Mesenchymal stem cell (in vitro differentiated cells and primary cell): ENCODE measurements around the gene IFRD2.
A peak's percentile ranks its signal among the peaks of the same experiment; 100 is the strongest.

ENCODE experiments used
- DNase-seq: peaks from one replicate; pipeline ENCODE4 v3.0.0-alpha.2; 2013
- H2AFZ ChIP-seq: one replicate; pipeline ENCODE4 v1.6.1; 2013; ENCODE audit warnings: low read depth, mild to moderate bottlenecking, control low read depth, inconsistent platforms, low read length, moderate library complexity
- H2AK5ac ChIP-seq: 2 replicates; pipeline ENCODE4 v1.6.1; 2013; ENCODE audit warnings: low read length, moderate library complexity, mild to moderate bottlenecking, inconsistent platforms; ENCODE audit not compliant: severe bottlenecking
- H2BK120ac ChIP-seq: one replicate; pipeline ENCODE4 v1.6.1; 2013; ENCODE audit warnings: low read depth, mild to moderate bottlenecking, inconsistent platforms, low read length, moderate library complexity
- H2BK12ac ChIP-seq, 2 experiments: one replicate each; pipeline ENCODE4 v1.6.1; 2013; ENCODE audit warnings: inconsistent platforms in 2 of 2, low read length in 2 of 2, mild to moderate bottlenecking in 2 of 2, moderate library complexity in 2 of 2, control low read depth in 1 of 2
- H2BK15ac ChIP-seq: one replicate; pipeline ENCODE4 v1.6.1; 2013; ENCODE audit warnings: mild to moderate bottlenecking, low read depth, inconsistent platforms; ENCODE audit not compliant: poor library complexity, severe bottlenecking
- H2BK5ac ChIP-seq: 2 replicates; pipeline ENCODE4 v1.6.1; 2013; ENCODE audit warnings: low read depth, mild to moderate bottlenecking, low read length, control low read depth, inconsistent platforms; ENCODE audit not compliant: poor library complexity, severe bottlenecking
- H3K14ac ChIP-seq, 2 experiments: one replicate each; pipeline ENCODE4 v1.6.1; 2013; ENCODE audit warnings: inconsistent platforms in 2 of 2, low read length in 2 of 2, control low read depth in 1 of 2, mild to moderate bottlenecking in 1 of 2, moderate library complexity in 1 of 2
- H3K18ac ChIP-seq, 2 experiments: one replicate each; pipeline ENCODE4 v1.6.1; 2013; ENCODE audit warnings: inconsistent platforms in 2 of 2, low read length in 2 of 2, control low read depth in 1 of 2, low read depth in 1 of 2, mild to moderate bottlenecking in 1 of 2
- H3K23ac ChIP-seq, 2 experiments: one replicate each; pipeline ENCODE4 v1.6.1; 2013; ENCODE audit warnings: inconsistent platforms in 2 of 2, low read length in 2 of 2, mild to moderate bottlenecking in 2 of 2, moderate library complexity in 2 of 2, control low read depth in 1 of 2
- H3K27ac ChIP-seq: 2 replicates; pipeline ENCODE4 v1.5.1; 2013; ENCODE audit warnings: mild to moderate bottlenecking, moderate library complexity, low read length, control low read depth, inconsistent platforms; ENCODE audit not compliant: poor library complexity, severe bottlenecking
- H3K27me3 ChIP-seq, 2 experiments: 2 replicates each; pipeline versions ENCODE4 v1.6.1 to v1.7.0; 2013; ENCODE audit warnings: low read length in 2 of 2, mild to moderate bottlenecking in 2 of 2, moderate library complexity in 2 of 2, control low read depth in 1 of 2, inconsistent platforms in 1 of 2; ENCODE audit not compliant: control insufficient read depth in 1 of 2, insufficient read depth in 1 of 2
- H3K36me3 ChIP-seq, 2 experiments: 2 replicates each; pipeline versions ENCODE4 v1.6.1 to v1.7.0; 2013; ENCODE audit warnings: low read length in 2 of 2, control low read depth in 1 of 2, inconsistent platforms in 1 of 2, low read depth in 1 of 2, mild to moderate bottlenecking in 1 of 2; ENCODE audit not compliant: insufficient read depth in 2 of 2, control insufficient read depth in 1 of 2
- H3K4ac ChIP-seq, 2 experiments: one replicate each; pipeline ENCODE4 v1.6.1; 2013; ENCODE audit warnings: inconsistent platforms in 2 of 2, low read length in 2 of 2, mild to moderate bottlenecking in 2 of 2, moderate library complexity in 2 of 2, control low read depth in 1 of 2, low read depth in 1 of 2
- H3K4me1 ChIP-seq: 2 replicates; pipeline ENCODE4 v1.6.1; 2013; ENCODE audit warnings: low read depth, low read length, control low read depth; ENCODE audit not compliant: control insufficient read depth, insufficient read depth
- H3K4me2 ChIP-seq: 2 replicates; pipeline ENCODE4 v1.6.1; 2013; ENCODE audit warnings: low read length, mild to moderate bottlenecking, inconsistent platforms; ENCODE audit not compliant: poor library complexity, severe bottlenecking
- H3K4me3 ChIP-seq, 2 experiments: 2 replicates each; pipeline versions ENCODE4 v1.5.1 to v1.7.0; 2013; ENCODE audit warnings: low read length in 2 of 2, mild to moderate bottlenecking in 2 of 2, control low read depth in 1 of 2, low read depth in 1 of 2; ENCODE audit not compliant: insufficient read depth in 1 of 2
- H3K79me1 ChIP-seq: replicated peaks from 2 replicates; pipeline ENCODE4 v1.6.1; 2013; ENCODE audit warnings: mild to moderate bottlenecking, control low read depth, low read length, inconsistent platforms; ENCODE audit not compliant: poor library complexity, severe bottlenecking
- H3K9ac ChIP-seq: 2 replicates; pipeline ENCODE4 v1.7.0; 2013; ENCODE audit warnings: mild to moderate bottlenecking, low read length, moderate library complexity
- H3K9me3 ChIP-seq: 2 replicates; pipeline ENCODE4 v1.7.0; 2013; ENCODE audit warnings: mild to moderate bottlenecking, low read length; ENCODE audit not compliant: control insufficient read depth
- H4K8ac ChIP-seq: one replicate; pipeline ENCODE4 v1.6.1; 2013; ENCODE audit warnings: inconsistent platforms, mild to moderate bottlenecking, low read length, moderate library complexity
- H4K91ac ChIP-seq: one replicate; pipeline ENCODE4 v1.6.1; 2013; ENCODE audit warnings: mild to moderate bottlenecking, low read length, inconsistent platforms
- WGBS: methylation state at CpG from one replicate; pipeline ENCODE4 v1.1.7; 2013; ENCODE audit warnings: mixed read lengths; 5-methylcytosine and 5-hydroxymethylcytosine counted together

Gene IFRD2

GRCh38 chr3:50260027-50260941 lies 31.9 kb downstream of the IFRD2 start:
- Histone ChIP-seq H3K27ac (peak overlapping the region; percentile 91), H3K79me1 (peaks cover 20% of the 10 kb centered on the region), H3K9ac (peak overlapping the region; percentile 91), H3K4me3 (peak overlapping the region; percentile 54 to 78), H4K8ac (peak overlapping the region; percentile 92), H2BK5ac (peak overlapping the region; percentile 92), H3K27me3 (no peaks in the 10 kb centered on the region), H3K9me3 (no peaks in the 10 kb centered on the region), H2AFZ (no peak overlapping the region), H3K23ac (peak overlapping the region in 1 of 2 experiments; percentile 98), H3K36me3 (peaks cover 39 to 43% of the 10 kb centered on the region in 2 experiments), H3K4me1 (peaks cover 50% of the 10 kb centered on the region), H4K91ac (peak overlapping the region; percentile 99), H2AK5ac (peak overlapping the region; percentile 94), H3K14ac (peak overlapping the region in 1 of 2 experiments; percentile 73), H2BK120ac (peak overlapping the region; percentile 87), H2BK15ac (peak overlapping the region; percentile 73), H3K18ac (peak overlapping the region; percentile 81 to 96), H2BK12ac (peak overlapping the region in 1 of 2 experiments; percentile 59), H3K4me2 (peak overlapping the region; percentile 79), H3K4ac (peak overlapping the region; percentile 94)
- 5% methylated on average over 51 of the region's 70 CpGs for WGBS
- DNase-seq = peak; percentile 88

- Histone ChIP-seq H3K18ac (no peak overlapping the region), H3K4me1 (peaks cover 52% of the 10 kb centered on the region), H3K4me2 (no peak overlapping the region), H3K36me3 (peaks cover 47 to 51% of the 10 kb centered on the region in 2 experiments), H2BK120ac (no peak overlapping the region), H2BK12ac (peak overlapping the region; percentile 37 to 51), H2BK5ac (no peak overlapping the region), H3K27ac (peak overlapping the region; percentile 47), H2BK15ac (no peak overlapping the region), H3K23ac (no peak overlapping the region), H3K4me3 (peak overlapping the region in 1 of 2 experiments; percentile 56), H2AFZ (no peak overlapping the region), H3K4ac (peak overlapping the region; percentile 35 to 47), H2AK5ac (peak overlapping the region; percentile 50), H4K91ac (no peak overlapping the region), H3K79me1 (peaks cover 21% of the 10 kb centered on the region), H3K14ac (no peak overlapping the region), H3K27me3 (no peaks in the 10 kb centered on the region), H3K9ac (peak overlapping the region; percentile 91), H4K8ac (peak overlapping the region; percentile 29), H3K9me3 (no peaks in the 10 kb centered on the region)
- 65% methylated on average over 18 of the region's 18 CpGs for WGBS
- DNase-seq = no peak
Observed at GRCh38 chr3:50259432-50260026, 32.7 kb downstream of the IFRD2 start.

- WGBS = 90% methylated on average over 16 of the region's 16 CpGs
- H2BK15ac ChIP-seq = no peak overlapping the region
- no peak overlapping the region for H2AFZ ChIP-seq
- H2BK12ac ChIP-seq = no peak overlapping the region
- no peak overlapping the region for H3K14ac ChIP-seq
- no peak overlapping the region for H3K4me2 ChIP-seq
- DNase-seq = no peak
- no peak overlapping the region for H3K23ac ChIP-seq
- no peaks in the 10 kb centered on the region for H3K9me3 ChIP-seq
- H3K4ac ChIP-seq = no peak overlapping the region
- no peak overlapping the region for H4K91ac ChIP-seq
- no peaks in the 10 kb centered on the region for H3K27me3 ChIP-seq
- H2BK5ac ChIP-seq = no peak overlapping the region
- H3K27ac ChIP-seq = no peak overlapping the region
- no peak overlapping the region for H3K4me3 ChIP-seq
- peaks cover 53% of the 10 kb centered on the region for H3K4me1 ChIP-seq
- no peak overlapping the region for H4K8ac ChIP-seq
- H3K36me3 ChIP-seq = peaks cover 52 to 56% of the 10 kb centered on the region in 2 experiments
- H3K79me1 ChIP-seq = peaks cover 21% of the 10 kb centered on the region
- peak overlapping the region; percentile 50 for H2AK5ac ChIP-seq
- H3K18ac ChIP-seq = no peak overlapping the region
- H3K9ac ChIP-seq = peak overlapping the region; percentile 91
- H2BK120ac ChIP-seq = no peak overlapping the region
Observed at GRCh38 chr3:50258979-50259378, 33.2 kb downstream of the IFRD2 start.
